GM23338 (cell line): ENCODE measurements around the gene OLFML1. TPM values are rescaled to one million over a fixed set of nuclear protein-coding genes. Genes with fewer than 3 reads are reported as not detected.

Experiments
- ATAC-seq: fragments of 200-7000 bp; cut with Tn5 transposase; 3 replicates; pipeline ENCODE4 v1.9.1; 2020
- DNase-seq: peaks from one replicate; pipeline ENCODE4 v3.0.0-alpha.2; 2015; ENCODE audit warnings: low spot score
- H2AFZ ChIP-seq: fragments of 200-600 bp; sonication (generic); 2 replicates; pipeline ENCODE4 v1.8.0; 2016; ENCODE audit warnings: antibody characterized with exemption, mild to moderate bottlenecking, moderate library complexity
- H3F3A ChIP-seq: fragments of 200-600 bp; sonication (generic); replicated peaks from 2 replicates; pipeline ENCODE4 v1.8.0; 2017; ENCODE audit warnings: antibody characterized with exemption, mixed run types, low read depth
- H3K27ac ChIP-seq: fragments of 200-600 bp; sonication (generic); 2 replicates; pipeline ENCODE4 v1.6.1; 2016; ENCODE audit warnings: low read depth
- H3K27me3 ChIP-seq: fragments of 200-600 bp; sonication (generic); 2 replicates; pipeline ENCODE4 v1.8.0; 2016; ENCODE audit warnings: mild to moderate bottlenecking, mixed run types, moderate library complexity; ENCODE audit not compliant: insufficient read depth
- H3K36me3 ChIP-seq: fragments of 200-600 bp; sonication (generic); 2 replicates; pipeline ENCODE4 v1.8.0; 2016; ENCODE audit warnings: mild to moderate bottlenecking; ENCODE audit not compliant: insufficient read depth
- H3K4me1 ChIP-seq: fragments of 200-600 bp; sonication (generic); 2 replicates; pipeline ENCODE4 v1.8.0; 2016; ENCODE audit warnings: mild to moderate bottlenecking, moderate library complexity; ENCODE audit not compliant: insufficient read depth
- H3K4me2 ChIP-seq: fragments of 200-600 bp; sonication (generic); 2 replicates; pipeline ENCODE4 v1.7.1; 2017; ENCODE audit warnings: mixed run types
- H3K4me3 ChIP-seq: fragments of 200-600 bp; sonication (generic); 2 replicates; pipeline ENCODE4 v1.6.1; 2016; ENCODE audit warnings: mixed run types
- H3K79me2 ChIP-seq: fragments of 200-600 bp; sonication (generic); replicated peaks from 2 replicates; pipeline ENCODE4 v1.8.0; 2017; ENCODE audit warnings: mild to moderate bottlenecking; ENCODE audit not compliant: insufficient read depth
- H3K9me2 ChIP-seq: fragments of 200-600 bp; sonication (generic); 2 replicates; pipeline ENCODE4 v1.8.0; 2017; ENCODE audit not compliant: insufficient read depth
- H4K20me1 ChIP-seq: fragments of 200-600 bp; sonication (generic); replicated peaks from 2 replicates; pipeline ENCODE4 v1.8.0; 2017; ENCODE audit warnings: mild to moderate bottlenecking; ENCODE audit not compliant: insufficient read depth
- H3K27ac Mint-ChIP-seq: 2 replicates; pipeline ENCODE4 v1.8.0; 2020; ENCODE audit warnings: inconsistent platforms, mild to moderate bottlenecking, moderate library complexity, mixed read lengths
- H3K27me3 Mint-ChIP-seq: 3 replicates; pipeline ENCODE4 v1.8.0; 2022; ENCODE audit warnings: low read depth, mild to moderate bottlenecking, moderate library complexity, mixed read lengths, inconsistent platforms; ENCODE audit not compliant: insufficient read depth, poor library complexity
- H3K36me3 Mint-ChIP-seq: 3 replicates; pipeline ENCODE4 v1.8.0; 2021; ENCODE audit warnings: low read depth, mild to moderate bottlenecking, inconsistent platforms, moderate library complexity, mixed read lengths
- H3K4me1 Mint-ChIP-seq: 3 replicates; pipeline ENCODE4 v1.8.0; 2020; ENCODE audit warnings: mild to moderate bottlenecking, inconsistent platforms, mixed read lengths
- H3K4me3 Mint-ChIP-seq: 3 replicates; pipeline ENCODE4 v1.8.0; 2021; ENCODE audit warnings: moderate library complexity, mild to moderate bottlenecking, inconsistent platforms, mixed read lengths
- H3K9me3 Mint-ChIP-seq: 3 replicates; pipeline ENCODE4 v1.8.0; 2020; ENCODE audit warnings: moderate library complexity, mild to moderate bottlenecking, inconsistent platforms, mixed read lengths
- CREB1 ChIP-seq: fragments of 250-450 bp; sonication (Bioruptor Pico); IDR thresholded peaks from 2 replicates; pipeline ENCODE4 v1.5.0; 2020; ENCODE audit warnings: low read depth, mild to moderate bottlenecking, moderate library complexity
- CTCF ChIP-seq, 2 experiments: fragments of 200-600 bp in 1 of 2; sonication (generic) in 1 of 2; conservative IDR thresholded peaks; 2 replicates each; pipeline versions ENCODE4 v1.5.1 to v1.6.1; 2016 to 2017; ENCODE audit warnings: antibody characterized with exemption in 2 of 2, low read depth in 2 of 2, mild to moderate bottlenecking in 2 of 2, moderate library complexity in 1 of 2
- ETS1 ChIP-seq: IDR thresholded peaks from 2 replicates; pipeline ENCODE4 v1.6.1; 2016; ENCODE audit warnings: antibody characterized with exemption
- EZH2 ChIP-seq: fragments of 200-600 bp; sonication (generic); IDR thresholded peaks from one replicate; pipeline ENCODE4 v1.8.0; 2017; ENCODE audit warnings: antibody characterized with exemption, mild to moderate bottlenecking, low read depth; ENCODE audit not compliant: unreplicated experiment
- EZH2phosphoT487 ChIP-seq: fragments of 200-600 bp; sonication (generic); IDR thresholded peaks from one replicate; pipeline ENCODE4 v1.8.1; 2018; ENCODE audit warnings: antibody characterized with exemption; ENCODE audit not compliant: unreplicated experiment
- JUNB ChIP-seq: IDR thresholded peaks from one replicate; pipeline ENCODE4 v1.6.1; 2016; ENCODE audit warnings: antibody characterized with exemption; ENCODE audit not compliant: unreplicated experiment
- NANOG ChIP-seq: IDR thresholded peaks from 2 replicates; pipeline ENCODE4 v1.6.1; 2016; ENCODE audit warnings: antibody characterized with exemption, borderline replicate concordance
- POLR2AphosphoS5 ChIP-seq: IDR thresholded peaks from 2 replicates; pipeline ENCODE4 v1.6.1; 2016; ENCODE audit warnings: antibody characterized with exemption, low read depth
- REST ChIP-seq: IDR thresholded peaks from one replicate; pipeline ENCODE4 v1.6.1; 2018; ENCODE audit warnings: antibody characterized with exemption; ENCODE audit not compliant: unreplicated experiment
- ZNF114 ChIP-seq: fragments of 250-450 bp; sonication (Bioruptor Pico); IDR thresholded peaks from 2 replicates; pipeline ENCODE4 v1.5.0; 2020; ENCODE audit warnings: mild to moderate bottlenecking, moderate library complexity
- ZNF331 ChIP-seq: fragments of 250-450 bp; sonication (Bioruptor Pico); IDR thresholded peaks from 2 replicates; pipeline ENCODE4 v1.5.0; 2020; ENCODE audit warnings: low read depth, mild to moderate bottlenecking, moderate library complexity
- ZNF462 ChIP-seq: fragments of 250-450 bp; sonication (Bioruptor Pico); IDR thresholded peaks from 2 replicates; pipeline ENCODE4 v1.5.0; 2020; ENCODE audit warnings: mild to moderate bottlenecking, moderate library complexity
- polyA plus RNA-seq: library from polyadenylated mRNA; unstranded; fragments of >200 nt; fragmentation: Nextera tagmentation; extraction: Ambion mirVana; gene quantifications from 2 replicates; pipeline ENCODE4 v1.2.1, GENCODE V29; 2016
- total RNA-seq: library from RNA; depleted of rRNA; stranded (reverse); fragments of >200 nt; shearing (Covaris generic); gene quantifications from 2 replicates; pipeline ENCODE4 v1.2.3, GENCODE V29; 2014

The OLFML1 gene
- total and polyA plus RNA-seq, 2 experiments from 2014 or later = 0.21 TPM; not detected in 1

- TF ChIP-seq ETS1 = no peak
- no peak for TF ChIP-seq REST
- no peak for TF ChIP-seq POLR2AphosphoS5
- no peak for TF ChIP-seq CREB1 (CRISPR knock-in tag)
- TF ChIP-seq JUNB = no peak
- no peak for TF ChIP-seq EZH2
- TF ChIP-seq NANOG = no peak
- TF ChIP-seq ZNF114 (CRISPR knock-in tag) = no peak
- TF ChIP-seq CTCF (conservative IDR thresholded peaks at IDR 0.05; ENCODE audit: low read depth in 2 of 2) = no peak
These were observed 52.0 kb downstream of the OLFML1 start (continued) for GRCh38 chr11:7537265-7537664.

GRCh38 chr11:7538031-7538430 is 52.7 kb downstream of the OLFML1 start:
- no peaks in the 10 kb centered on the region for H3K36me3 ChIP-seq
- H4K20me1 ChIP-seq = no peaks in the 10 kb centered on the region
- H2AFZ ChIP-seq = no peak overlapping the region
- H3K9me3 Mint-ChIP-seq = no peaks in the 10 kb centered on the region
- H3F3A ChIP-seq = no peaks in the 10 kb centered on the region
- no peak overlapping the region for H3K4me2 ChIP-seq
- no peak overlapping the region for H3K27ac ChIP-seq
- H3K4me3 ChIP-seq = no peak overlapping the region
- no peak for DNase-seq
- no peaks in the 10 kb centered on the region for H3K36me3 Mint-ChIP-seq
- H3K27me3 ChIP-seq = no peaks in the 10 kb centered on the region
- H3K27me3 Mint-ChIP-seq = peaks cover 7% of the 10 kb centered on the region
- peaks cover 9% of the 10 kb centered on the region for H3K4me1 Mint-ChIP-seq
- H3K27ac Mint-ChIP-seq = no peak overlapping the region
- no peaks in the 10 kb centered on the region for H3K9me2 ChIP-seq
- H3K4me3 Mint-ChIP-seq = no peak overlapping the region
- H3K79me2 ChIP-seq = no peaks in the 10 kb centered on the region
- H3K4me1 ChIP-seq = no peaks in the 10 kb centered on the region
- no peak for ATAC-seq
- TF ChIP-seq ETS1 (no peak), EZH2phosphoT487 (no peak), ZNF462 (CRISPR knock-in tag) (no peak), EZH2 (no peak), NANOG (no peak), ZNF114 (CRISPR knock-in tag) (no peak), ZNF331 (CRISPR knock-in tag) (no peak)
